K562 (cell line): ENCODE measurements around the gene NABP2. TPM values are rescaled to one million over a fixed set of nuclear protein-coding genes. Genes with fewer than 3 reads are reported as not detected.

Experiments
- ATF1 ChIP-seq, 2 experiments: fragments of 450-650 bp in 1 of 2; IDR thresholded peaks; 2 replicates each; pipeline ENCODE4 v1.6.1; 2016; ENCODE audit warnings: missing compliant biosample characterization in 1 of 2, missing genetic modification characterization in 1 of 2
- CBFA2T3 ChIP-seq: fragments of 450-650 bp; IDR thresholded peaks from 2 replicates; pipeline ENCODE4 v1.6.1; 2017
- DACH1 ChIP-seq: fragments of 450-650 bp; IDR thresholded peaks from 2 replicates; pipeline ENCODE4 v1.6.1; 2018; ENCODE audit not compliant: partially characterized antibody
- FOXK2 ChIP-seq, 2 experiments: fragments of 450-650 bp; IDR thresholded peaks in 1 of 2; conservative IDR thresholded peaks in 1 of 2; 2 replicates each; pipeline ENCODE4 v1.6.1; 2016; ENCODE audit warnings: low read depth in 2 of 2, mild to moderate bottlenecking in 1 of 2
- HDAC1 ChIP-seq, 2 experiments: fragments of 450-650 bp; IDR thresholded peaks; 2 replicates each; pipeline ENCODE4 v1.6.1; 2016 to 2017; ENCODE audit warnings: inconsistent platforms in 1 of 2, mild to moderate bottlenecking in 1 of 2, moderate library complexity in 1 of 2
- MAFF ChIP-seq: IDR thresholded peaks from 2 replicates; pipeline ENCODE4 v1.6.1; 2012; ENCODE audit warnings: low read length, improper control_type of control experiment
- NR2C1 ChIP-seq, 2 experiments: fragments of 450-650 bp; IDR thresholded peaks; 2 replicates each; pipeline ENCODE4 v1.6.1; 2017; ENCODE audit warnings: mild to moderate bottlenecking in 2 of 2, antibody characterized with exemption in 1 of 2, inconsistent platforms in 1 of 2, missing compliant biosample characterization in 1 of 2, missing genetic modification characterization in 1 of 2
- NR4A1 ChIP-seq, 2 experiments: fragments of 250-450 bp in 1 of 2; fragments of 450-650 bp in 1 of 2; sonication (Bioruptor Pico) in 1 of 2; IDR thresholded peaks; 2 replicates each; pipeline versions ENCODE4 v1.4.0 to v1.6.1; 2016 to 2020; ENCODE audit warnings: mild to moderate bottlenecking in 2 of 2, missing compliant biosample characterization in 1 of 2, missing genetic modification characterization in 1 of 2, moderate library complexity in 1 of 2
- NRF1 ChIP-seq, 2 experiments: fragments of 450-650 bp; IDR thresholded peaks in 1 of 2; conservative IDR thresholded peaks in 1 of 2; 2 replicates each; pipeline ENCODE4 v1.6.1; 2014; ENCODE audit warnings: mild to moderate bottlenecking in 2 of 2
- POLR2H ChIP-seq: IDR thresholded peaks from 2 replicates; pipeline ENCODE4 v1.6.1; 2016; ENCODE audit warnings: missing genetic modification characterization, low read depth, mild to moderate bottlenecking, control low read depth, missing compliant biosample characterization, moderate library complexity
- RBM22 ChIP-seq: fragments of 200-400 bp; formaldehyde crosslinking; IDR thresholded peaks from 2 replicates; pipeline ENCODE4 v1.6.1; 2018; ENCODE audit warnings: low read length, low read depth; ENCODE audit not compliant: poor library complexity, severe bottlenecking
- STAT5B ChIP-seq: fragments of 250-450 bp; sonication (Bioruptor Pico); IDR thresholded peaks from 2 replicates; pipeline ENCODE4 v1.8.0; 2021; ENCODE audit warnings: mild to moderate bottlenecking, inconsistent platforms
- TEAD4 ChIP-seq, 2 experiments: sonication (generic) in 1 of 2; formaldehyde crosslinking in 1 of 2; IDR thresholded peaks; 2 replicates each; pipeline versions ENCODE4 v1.6.1 to v1.8.0; 2012 to 2022; ENCODE audit warnings: borderline replicate concordance in 1 of 2, inconsistent platforms in 1 of 2, low read length in 1 of 2, mild to moderate bottlenecking in 1 of 2, missing genetic modification reagents in 1 of 2
- ZC3H11A ChIP-seq: IDR thresholded peaks from 2 replicates; pipeline ENCODE4 v1.6.1; 2012; ENCODE audit warnings: low read depth, low read length, improper control_type of control experiment
- ZNF384 ChIP-seq: IDR thresholded peaks from 2 replicates; pipeline ENCODE4 v1.6.1; 2012; ENCODE audit warnings: low read depth, low read length, improper control_type of control experiment
- polyA plus RNA-seq, 8 experiments: library from polyadenylated mRNA; depleted of rRNA in 4 of 8; stranded (reverse) in 5 of 8; unstranded in 3 of 8; fragments of >200 nt; fragmentation: Nextera tagmentation in 2 of 8; fragmentation: Illumina TruSeq in 1 of 8; extraction: Ambion mirVana in 2 of 8; extraction: Trizol in 1 of 8; gene quantifications; 2 replicates each; pipeline versions ENCODE4 v1.2.1 to v1.2.3, GENCODE V29; 2011 to 2014; ENCODE audit warnings: inconsistent platforms in 1 of 8, missing spikeins in 1 of 8
- total RNA-seq, 7 experiments: library from RNA; depleted of rRNA in 6 of 7; stranded (reverse); fragments of >200 nt in 6 of 7; fragmentation: Illumina TruSeq in 2 of 7; extraction: Trizol in 2 of 7; gene quantifications; 2 replicates each; pipeline versions ENCODE4 v1.2.1 to v1.2.3, GENCODE V29; 2011 to 2021; ENCODE audit warnings: low replicate concordance in 1 of 7
- TF ChIP-seq, protein P1 (sequence below): fragments of 200-800 bp; sonication (Bioruptor generic); IDR thresholded peaks from 2 replicates; pipeline ENCODE4 v1.6.1; 2017; ENCODE audit warnings: missing genetic modification characterization, missing compliant biosample characterization
- TF ChIP-seq, protein P2 (sequence below): fragments of 450-650 bp; IDR thresholded peaks from 2 replicates; pipeline ENCODE4 v1.6.1; 2017; ENCODE audit warnings: antibody characterized with exemption, mild to moderate bottlenecking
- TF ChIP-seq, protein P3 (sequence below): fragments of 450-650 bp; IDR thresholded peaks from 2 replicates; pipeline ENCODE4 v1.6.1; 2016; ENCODE audit warnings: missing biosample characterization, missing genetic modification characterization
- TF ChIP-seq, protein P4 (sequence below): fragments of 450-650 bp; formaldehyde crosslinking; IDR thresholded peaks from 2 replicates; pipeline ENCODE4 v1.4.0; 2020; ENCODE audit warnings: mild to moderate bottlenecking, moderate library complexity

Gene NABP2
- total and polyA plus RNA-seq, 9 of the 15 experiments (the other 6 are each of a cell fraction or from before 2014, with no cell fraction given): 11.3 to 60.6 (median 43.5) TPM

DNA sequence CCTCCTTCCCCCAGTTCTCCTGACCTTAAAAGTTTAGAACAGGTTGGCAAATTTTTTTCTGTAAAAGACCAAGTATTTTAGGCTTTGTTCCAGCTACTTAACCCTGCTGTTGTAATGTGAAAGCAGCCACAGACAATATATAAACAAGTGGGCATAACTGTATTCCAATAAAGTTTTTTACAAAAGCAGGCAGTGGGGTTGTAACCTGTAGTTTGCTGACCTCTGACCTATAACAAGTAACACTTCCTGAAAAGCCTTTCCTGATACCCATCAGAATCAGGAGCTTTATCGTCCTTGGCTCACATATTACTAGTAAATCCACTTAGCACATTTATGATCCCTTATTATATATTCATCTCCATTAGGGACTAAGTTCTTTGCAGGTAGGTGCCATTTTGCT is 21.8 kb upstream of the NABP2 start (continued):
- TF ChIP-seq TEAD4 (IDR thresholded peaks at IDR 0.05; ENCODE audit: low read length): no peak
- no peak for TF ChIP-seq TEAD4 (CRISPR knock-in tag; IDR thresholded peaks at IDR 0.05; ENCODE audit: borderline replicate concordance)
- TF ChIP-seq, protein P1, sequence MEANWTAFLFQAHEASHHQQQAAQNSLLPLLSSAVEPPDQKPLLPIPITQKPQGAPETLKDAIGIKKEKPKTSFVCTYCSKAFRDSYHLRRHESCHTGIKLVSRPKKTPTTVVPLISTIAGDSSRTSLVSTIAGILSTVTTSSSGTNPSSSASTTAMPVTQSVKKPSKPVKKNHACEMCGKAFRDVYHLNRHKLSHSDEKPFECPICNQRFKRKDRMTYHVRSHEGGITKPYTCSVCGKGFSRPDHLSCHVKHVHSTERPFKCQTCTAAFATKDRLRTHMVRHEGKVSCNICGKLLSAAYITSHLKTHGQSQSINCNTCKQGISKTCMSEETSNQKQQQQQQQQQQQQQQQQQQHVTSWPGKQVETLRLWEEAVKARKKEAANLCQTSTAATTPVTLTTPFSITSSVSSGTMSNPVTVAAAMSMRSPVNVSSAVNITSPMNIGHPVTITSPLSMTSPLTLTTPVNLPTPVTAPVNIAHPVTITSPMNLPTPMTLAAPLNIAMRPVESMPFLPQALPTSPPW (CRISPR knock-in tag): peak; percentile 24; the same call in 1 of the 2 replicates
- TF ChIP-seq, protein P2, sequence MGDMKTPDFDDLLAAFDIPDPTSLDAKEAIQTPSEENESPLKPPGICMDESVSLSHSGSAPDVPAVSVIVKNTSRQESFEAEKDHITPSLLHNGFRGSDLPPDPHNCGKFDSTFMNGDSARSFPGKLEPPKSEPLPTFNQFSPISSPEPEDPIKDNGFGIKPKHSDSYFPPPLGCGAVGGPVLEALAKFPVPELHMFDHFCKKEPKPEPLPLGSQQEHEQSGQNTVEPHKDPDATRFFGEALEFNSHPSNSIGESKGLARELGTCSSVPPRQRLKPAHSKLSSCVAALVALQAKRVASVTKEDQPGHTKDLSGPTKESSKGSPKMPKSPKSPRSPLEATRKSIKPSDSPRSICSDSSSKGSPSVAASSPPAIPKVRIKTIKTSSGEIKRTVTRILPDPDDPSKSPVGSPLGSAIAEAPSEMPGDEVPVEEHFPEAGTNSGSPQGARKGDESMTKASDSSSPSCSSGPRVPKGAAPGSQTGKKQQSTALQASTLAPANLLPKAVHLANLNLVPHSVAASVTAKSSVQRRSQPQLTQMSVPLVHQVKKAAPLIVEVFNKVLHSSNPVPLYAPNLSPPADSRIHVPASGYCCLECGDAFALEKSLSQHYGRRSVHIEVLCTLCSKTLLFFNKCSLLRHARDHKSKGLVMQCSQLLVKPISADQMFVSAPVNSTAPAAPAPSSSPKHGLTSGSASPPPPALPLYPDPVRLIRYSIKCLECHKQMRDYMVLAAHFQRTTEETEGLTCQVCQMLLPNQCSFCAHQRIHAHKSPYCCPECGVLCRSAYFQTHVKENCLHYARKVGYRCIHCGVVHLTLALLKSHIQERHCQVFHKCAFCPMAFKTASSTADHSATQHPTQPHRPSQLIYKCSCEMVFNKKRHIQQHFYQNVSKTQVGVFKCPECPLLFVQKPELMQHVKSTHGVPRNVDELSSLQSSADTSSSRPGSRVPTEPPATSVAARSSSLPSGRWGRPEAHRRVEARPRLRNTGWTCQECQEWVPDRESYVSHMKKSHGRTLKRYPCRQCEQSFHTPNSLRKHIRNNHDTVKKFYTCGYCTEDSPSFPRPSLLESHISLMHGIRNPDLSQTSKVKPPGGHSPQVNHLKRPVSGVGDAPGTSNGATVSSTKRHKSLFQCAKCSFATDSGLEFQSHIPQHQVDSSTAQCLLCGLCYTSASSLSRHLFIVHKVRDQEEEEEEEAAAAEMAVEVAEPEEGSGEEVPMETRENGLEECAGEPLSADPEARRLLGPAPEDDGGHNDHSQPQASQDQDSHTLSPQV: peak; percentile 70
- TF ChIP-seq ZNF384: peak; percentile 54; the same call in 1 of the 2 replicates
- TF ChIP-seq, protein P3, sequence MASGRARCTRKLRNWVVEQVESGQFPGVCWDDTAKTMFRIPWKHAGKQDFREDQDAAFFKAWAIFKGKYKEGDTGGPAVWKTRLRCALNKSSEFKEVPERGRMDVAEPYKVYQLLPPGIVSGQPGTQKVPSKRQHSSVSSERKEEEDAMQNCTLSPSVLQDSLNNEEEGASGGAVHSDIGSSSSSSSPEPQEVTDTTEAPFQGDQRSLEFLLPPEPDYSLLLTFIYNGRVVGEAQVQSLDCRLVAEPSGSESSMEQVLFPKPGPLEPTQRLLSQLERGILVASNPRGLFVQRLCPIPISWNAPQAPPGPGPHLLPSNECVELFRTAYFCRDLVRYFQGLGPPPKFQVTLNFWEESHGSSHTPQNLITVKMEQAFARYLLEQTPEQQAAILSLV (tag): no peak
- TF ChIP-seq HDAC1 (IDR thresholded peaks at IDR 0.05): no peak
- no peak for TF ChIP-seq STAT5B (CRISPR knock-in tag)
- no peak for TF ChIP-seq CBFA2T3
- no peak for TF ChIP-seq MAFF
- no peak for TF ChIP-seq DACH1
- 0 out of 2 replicates have a peak, but pooled peaks have one; percentile 37 for TF ChIP-seq POLR2H
- TF ChIP-seq ATF1 (CRISPR knock-in tag; IDR thresholded peaks at IDR 0.05): no peak
- TF ChIP-seq ATF1 (tag; IDR thresholded peaks at IDR 0.05): 0 out of 2 replicates have a peak, but pooled peaks have one; percentile 14
- TF ChIP-seq NR2C1 (IDR thresholded peaks at IDR 0.05): peak; percentile 97
- TF ChIP-seq NR2C1 (tag; IDR thresholded peaks at IDR 0.05): peak; percentile 97
- TF ChIP-seq NR4A1 (CRISPR knock-in tag; IDR thresholded peaks at IDR 0.05): no peak
- TF ChIP-seq NR4A1 (tag; IDR thresholded peaks at IDR 0.05): no peak
- TF ChIP-seq FOXK2 (conservative IDR thresholded peaks at IDR 0.05 in 1 of 2, IDR thresholded peaks at IDR 0.05 in 1 of 2; ENCODE audit: low read depth in 2 of 2): peak; percentile 48 to 80; a peak in 3 of 4 replicates
- TF ChIP-seq, protein P4, sequence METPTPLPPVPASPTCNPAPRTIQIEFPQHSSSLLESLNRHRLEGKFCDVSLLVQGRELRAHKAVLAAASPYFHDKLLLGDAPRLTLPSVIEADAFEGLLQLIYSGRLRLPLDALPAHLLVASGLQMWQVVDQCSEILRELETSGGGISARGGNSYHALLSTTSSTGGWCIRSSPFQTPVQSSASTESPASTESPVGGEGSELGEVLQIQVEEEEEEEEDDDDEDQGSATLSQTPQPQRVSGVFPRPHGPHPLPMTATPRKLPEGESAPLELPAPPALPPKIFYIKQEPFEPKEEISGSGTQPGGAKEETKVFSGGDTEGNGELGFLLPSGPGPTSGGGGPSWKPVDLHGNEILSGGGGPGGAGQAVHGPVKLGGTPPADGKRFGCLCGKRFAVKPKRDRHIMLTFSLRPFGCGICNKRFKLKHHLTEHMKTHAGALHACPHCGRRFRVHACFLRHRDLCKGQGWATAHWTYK (CRISPR knock-in tag): no peak
- no peak for TF ChIP-seq RBM22
- TF ChIP-seq NRF1 (conservative IDR thresholded peaks at IDR 0.05 in 1 of 2, IDR thresholded peaks at IDR 0.05 in 1 of 2): no peak
- TF ChIP-seq ZC3H11A: no peak
